ENCODE results near the gene CYTH4. TPM values are rescaled to one million over a fixed set of nuclear protein-coding genes. Genes with fewer than 3 reads are reported as not detected.

The CYTH4 gene
- total and polyA plus RNA-seq, 9 donors, result 2.4 to 14.5 (median 6.2) TPM

GRCh38 chr22:37262346-37262745 lies 20.0 kb upstream of the CYTH4 start:
- WGBS, 3 donors, result 64 to 71% (median 70%) methylated on average over 5 of the region's 5 CpGs

GRCh38 chr22:37263966-37264887 lies 18.1 kb upstream of the CYTH4 start:
- Histone ChIP-seq H3K27me3 (no peaks in the 10 kb centered on the region), H3K4me1 (ENCODE audit: insufficient read depth) (no peaks in the 10 kb centered on the region), H3K9me3 (peaks cover 0 to 9% of the 10 kb centered on the region in 2 donors), H3K36me3 (no peaks in the 10 kb centered on the region), H3K4me3 (no peak overlapping the region), H3K27ac (no peak overlapping the region)
- 79 to 81% (median 80%) methylated on average over 10 of the region's 10 CpGs for WGBS, 3 donors
- intact Hi-C loops (cut with DNase I), result no loop called here
- TF ChIP-seq CTCF (IDR thresholded peaks at IDR 0.05) (no peak), POLR2A (IDR thresholded peaks at IDR 0.05) (no peak), EP300 (IDR thresholded peaks at IDR 0.05) (no peak)
- DNase-seq, result peak in 1 of 5 donors; percentile 2

More at GRCh38 chr22:37262346-37262745, 20.0 kb upstream of the CYTH4 start:
- no peaks in the 10 kb centered on the region for H3K27me3 ChIP-seq
- H3K9me3 ChIP-seq, result peaks cover 0 to 9% of the 10 kb centered on the region in 2 donors
- H3K27ac ChIP-seq, result no peak overlapping the region
- no peak for DNase-seq
- intact Hi-C loops (cut with DNase I), result no loop called here
- H3K4me3 ChIP-seq, result no peak overlapping the region
- no peaks in the 10 kb centered on the region for H3K36me3 ChIP-seq
- no peaks in the 10 kb centered on the region for H3K4me1 ChIP-seq (ENCODE audit: insufficient read depth)
- TF ChIP-seq CTCF (IDR thresholded peaks at IDR 0.05) (no peak), EP300 (IDR thresholded peaks at IDR 0.05) (no peak), POLR2A (IDR thresholded peaks at IDR 0.05) (no peak)

- H3K27me3 ChIP-seq, result no peaks in the 10 kb centered on the region
- no peak overlapping the region for H3K27ac ChIP-seq
- H3K36me3 ChIP-seq, result no peaks in the 10 kb centered on the region
- peak in 1 of 5 donors; percentile 11 for DNase-seq
- WGBS, 3 donors, result 31 to 42% (median 40%) methylated on average over 18 of the region's 18 CpGs
- no peak for TF ChIP-seq CTCF (IDR thresholded peaks at IDR 0.05)
- TF ChIP-seq EP300 (IDR thresholded peaks at IDR 0.05), result no peak
- TF ChIP-seq POLR2A (IDR thresholded peaks at IDR 0.05), result no peak
- peaks cover 0 to 9% of the 10 kb centered on the region in 2 donors for H3K9me3 ChIP-seq
- H3K4me3 ChIP-seq, result no peak overlapping the region
- no peaks in the 10 kb centered on the region for H3K4me1 ChIP-seq (ENCODE audit: insufficient read depth)
- intact Hi-C loops (cut with DNase I), result no loop called here
Observed at GRCh38 chr22:37266581-37267134, 15.7 kb upstream of the CYTH4 start.

GRCh38 chr22:37267135-37267587 lies 15.1 kb upstream of the CYTH4 start:
- 3 to 5% (median 3%) methylated on average over 22 of the region's 22 CpGs for whole genome bisulfite sequencing, 3 donors
- no peaks in the 10 kb centered on the region for H3K36me3 ChIP-seq
- peak in 1 of 3 donors; percentile 50 for TF ChIP-seq CTCF (IDR thresholded peaks at IDR 0.05)
- no peak for TF ChIP-seq POLR2A (IDR thresholded peaks at IDR 0.05)
- H3K27me3 ChIP-seq, result no peaks in the 10 kb centered on the region
- H3K9me3 ChIP-seq, result peaks cover 0 to 9% of the 10 kb centered on the region in 2 donors
- H3K4me3 ChIP-seq, result no peak overlapping the region
- H3K4me1 ChIP-seq (ENCODE audit: insufficient read depth), result no peaks in the 10 kb centered on the region
- no peak overlapping the region for H3K27ac ChIP-seq
- intact Hi-C loops (cut with DNase I), result no loop called here
- peak in 4 of 5 donors; percentile 15 to 58 (median 42) for DNase-seq

Measured in ovary (tissue), 9 donors.